Left renal pelvis (tissue), 4 donors: ENCODE data around the gene QSER1. TPM values are rescaled to one million over a fixed set of nuclear protein-coding genes. Genes with fewer than 3 reads are reported as not detected.

Source experiments
- DNase-seq, 4 donors: peaks; one replicate each; pipeline ENCODE4 v3.0.0-alpha.2; 2013; ENCODE audit warnings: low read depth in 4 of 4, low spot score in 3 of 4
- polyA plus RNA-seq, 4 donors: library from polyadenylated mRNA; unstranded; fragments of 120-200 nt; gene quantifications; one replicate each; pipeline ENCODE4 v1.2.1, GENCODE V29; 2013; ENCODE audit not compliant: insufficient read length in 4 of 4

The QSER1 gene
- polyA plus RNA-seq, 4 donors = 41.4 to 50.0 (median 45.4) TPM

DNA sequence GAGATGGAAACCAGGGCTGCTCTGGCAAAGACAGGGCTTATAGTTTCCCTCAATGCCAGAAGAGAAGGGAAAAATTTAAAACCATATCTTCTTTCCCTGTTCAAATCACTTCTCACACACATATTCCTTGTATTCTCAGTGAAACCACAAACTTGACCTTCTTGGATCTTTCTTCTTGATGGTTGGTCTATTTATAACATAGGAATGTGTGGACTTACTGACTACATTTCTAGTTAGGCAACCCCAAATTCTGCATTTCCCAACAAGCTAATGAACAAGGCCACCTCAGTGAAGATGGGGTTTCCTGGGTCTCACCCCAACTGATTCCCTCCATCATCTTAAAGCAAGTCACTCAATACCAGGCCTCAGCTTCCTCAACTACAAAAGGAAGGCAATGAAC, 3.8 kb upstream of the QSER1 start:
- no peak for DNase-seq

DNA sequence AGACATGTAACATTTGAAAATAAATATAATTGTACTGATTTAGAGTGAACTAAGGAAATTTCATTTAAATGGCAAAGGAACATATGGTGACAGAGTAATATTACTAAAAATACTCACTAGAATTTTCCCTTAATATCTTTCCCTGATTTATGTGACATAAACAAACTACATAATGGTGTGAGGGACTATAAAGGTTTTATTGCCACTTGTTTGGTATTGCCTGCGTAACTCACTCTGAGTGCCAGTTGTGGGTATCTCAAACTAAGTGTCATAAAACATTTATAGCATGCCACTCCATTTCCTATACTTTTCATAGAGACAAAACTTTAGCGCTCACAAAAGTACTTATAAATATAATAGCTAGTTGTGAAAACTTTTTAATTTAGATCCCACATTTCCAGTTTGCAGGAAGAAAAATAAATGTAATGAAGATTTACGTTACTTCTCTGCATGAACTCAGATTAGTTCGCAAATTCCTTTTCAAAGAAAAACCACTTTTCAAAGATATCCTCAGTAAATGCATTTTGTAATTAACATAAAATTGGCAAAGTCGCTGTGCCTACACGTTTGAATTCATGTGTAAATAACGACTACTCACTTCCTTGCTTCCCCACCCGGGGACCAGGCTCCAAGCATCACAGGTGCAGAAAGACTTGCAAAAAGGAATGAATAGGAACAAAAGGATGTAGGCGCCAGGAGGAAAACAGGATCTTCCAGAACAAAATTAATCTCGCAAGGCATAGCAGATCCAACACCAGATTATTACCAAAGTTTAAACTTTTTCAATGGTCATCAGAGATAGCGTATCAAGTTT, 1.6 kb upstream of the QSER1 start:
- no peak for DNase-seq

DNA sequence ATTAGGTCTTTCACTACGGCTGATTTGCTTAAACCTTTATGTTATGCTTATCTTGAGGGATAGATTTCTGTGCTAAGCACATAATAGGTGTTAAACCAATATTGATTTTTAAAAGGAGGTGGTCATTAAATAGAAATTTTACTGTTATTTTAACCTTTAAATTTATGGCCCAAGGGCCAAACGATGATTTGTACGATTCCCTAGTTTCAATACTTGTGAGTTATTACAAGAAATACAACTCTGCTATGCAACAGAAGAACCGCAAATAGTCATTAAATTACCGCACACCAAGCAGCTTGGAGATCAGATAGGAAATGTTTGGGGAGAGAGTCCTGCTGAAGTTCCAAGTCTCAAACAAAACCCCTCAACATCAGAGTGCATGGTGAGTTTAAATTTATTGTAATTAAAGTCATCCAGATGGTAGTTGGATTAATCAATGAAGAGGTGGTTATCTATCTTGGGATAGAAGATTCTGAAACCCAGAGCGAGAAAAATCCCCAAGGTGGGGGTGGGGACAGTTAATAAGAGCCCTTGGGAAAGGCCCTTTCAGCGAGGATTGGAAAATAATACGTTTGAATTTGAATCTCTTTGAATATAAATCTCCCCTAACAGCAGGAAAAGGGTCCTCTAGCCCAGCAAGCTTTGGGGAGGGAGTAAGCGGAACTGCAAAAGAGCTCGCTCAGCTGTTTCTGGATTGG, 805 bp upstream of the QSER1 start:
- peak in 1 of 4 donors; percentile 53 for DNase-seq

DNA sequence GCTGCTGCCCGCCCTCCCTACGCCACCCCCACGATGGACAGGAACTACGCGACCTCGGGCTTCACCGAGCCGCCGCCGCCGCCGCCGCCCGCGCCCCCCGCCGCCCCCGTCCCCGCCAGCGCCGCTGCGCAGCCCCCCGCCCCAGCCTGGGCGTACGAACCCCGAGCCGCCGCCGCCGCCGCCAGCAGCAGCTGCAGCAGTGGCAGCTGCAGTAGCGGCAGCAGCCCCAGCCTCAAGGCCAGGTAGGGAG, 407 bp downstream of the QSER1 start:
- no peak for DNase-seq

DNA sequence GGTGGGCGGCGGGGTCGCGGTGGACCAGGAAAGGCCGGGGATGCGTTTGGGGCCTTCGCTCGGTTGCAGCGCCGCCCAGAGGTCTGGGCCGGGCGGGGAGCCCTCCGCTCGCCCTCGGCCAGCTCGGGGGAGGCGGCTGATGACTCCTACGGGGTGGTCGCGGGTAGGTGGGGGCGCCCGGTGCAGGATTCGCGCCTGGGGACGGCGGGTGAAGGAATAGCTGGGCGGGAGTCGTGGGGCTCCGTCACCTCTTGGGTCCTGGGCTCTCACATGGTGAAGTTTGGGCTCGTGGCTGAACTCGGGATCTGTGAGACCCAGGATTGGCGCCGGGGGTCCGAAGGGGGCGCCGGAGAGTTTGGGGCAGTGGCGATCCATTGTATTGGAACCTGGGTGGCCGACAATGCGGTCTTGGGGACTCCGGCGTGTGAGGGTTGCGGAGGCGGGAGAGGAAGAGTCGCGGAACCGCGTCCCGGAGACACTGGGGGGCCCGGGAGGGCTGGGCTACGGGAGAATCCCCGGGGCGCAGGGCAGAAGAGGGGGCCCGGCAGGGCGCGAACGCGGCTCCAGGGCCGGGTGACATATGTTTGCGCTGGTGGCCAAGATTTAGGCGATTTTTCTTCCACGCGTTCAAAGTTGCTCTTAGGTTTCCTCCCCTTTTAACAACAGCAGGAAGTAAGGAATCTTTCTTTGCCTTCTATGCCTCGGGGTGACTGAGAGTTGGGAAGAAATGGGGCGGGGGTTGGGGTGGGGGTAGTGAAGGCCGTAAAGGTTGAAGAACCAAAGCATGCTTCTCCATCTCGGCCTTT, 935 bp downstream of the QSER1 start:
- DNase-seq = peak in 3 of 4 donors; percentile 37 to 51 (median 51)

DNA sequence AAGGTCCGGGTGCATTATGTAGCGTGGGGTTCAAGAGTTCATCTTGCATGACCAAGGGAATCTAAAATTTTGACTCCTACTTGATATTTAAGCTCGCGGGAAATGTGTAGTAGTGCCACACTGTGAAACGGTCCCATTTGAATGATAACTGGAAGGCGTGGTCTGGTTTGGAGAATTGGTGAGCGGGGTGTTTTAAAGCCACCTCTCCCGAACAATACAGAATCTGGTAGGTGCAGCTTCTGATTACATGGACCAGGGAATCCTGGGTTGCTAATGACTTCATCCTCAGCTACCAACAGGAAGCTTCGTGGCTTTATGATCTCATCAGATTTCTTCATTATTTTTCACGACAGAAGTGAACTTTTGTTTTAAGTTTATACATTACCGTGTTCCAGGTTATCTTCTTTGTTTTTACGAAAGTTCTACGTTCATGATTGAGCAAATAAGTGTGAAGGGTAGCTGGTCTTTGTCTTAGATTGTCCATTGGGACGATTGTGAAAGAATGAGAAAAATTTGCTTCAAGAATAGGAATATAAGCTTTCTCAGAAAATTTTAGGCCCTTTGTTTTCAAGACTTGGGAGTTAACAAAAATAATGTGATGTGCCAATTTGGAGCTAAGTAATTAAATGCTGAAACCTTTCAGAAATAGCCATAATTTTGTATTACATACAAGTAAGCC, 1.7 kb downstream of the QSER1 start:
- DNase-seq = peak; percentile 52 to 61 (median 53)

DNA sequence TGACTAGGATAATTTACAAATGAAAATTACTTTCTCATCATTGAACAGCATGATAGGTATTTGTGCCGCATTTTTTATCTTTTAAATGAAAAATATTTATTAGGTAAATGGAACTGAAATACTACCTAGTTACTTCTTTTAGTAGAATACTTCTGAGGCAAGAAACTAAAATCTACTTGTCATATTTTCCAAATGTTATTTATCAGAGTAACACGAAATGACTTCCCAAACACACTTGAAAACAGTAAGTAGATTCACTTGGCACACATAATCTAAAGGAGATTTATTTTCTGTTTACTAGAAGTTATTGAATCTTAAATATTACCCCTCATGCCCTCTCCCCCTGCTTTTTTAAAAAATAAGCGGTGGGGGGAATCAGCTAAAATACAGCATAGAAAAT, 2.3 kb downstream of the QSER1 start:
- no peak for DNase-seq

DNA sequence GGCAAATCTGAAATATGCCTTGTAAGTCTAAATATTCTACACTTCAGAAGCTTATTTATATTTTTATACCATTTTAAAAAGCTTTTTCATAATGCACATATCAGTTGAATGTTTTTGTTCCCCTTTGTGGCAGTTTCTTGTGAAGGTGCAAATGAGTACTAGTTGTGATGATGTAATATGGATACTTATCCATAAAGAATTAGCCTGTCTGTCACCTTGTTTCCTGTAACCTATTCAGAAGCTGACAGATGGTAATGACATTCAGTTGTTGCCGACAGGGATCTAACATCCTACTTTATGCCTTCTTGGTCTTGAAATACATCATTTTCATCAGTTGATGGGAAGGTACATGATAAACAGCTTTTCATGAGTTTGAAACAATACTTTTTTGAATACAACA, 2.9 kb downstream of the QSER1 start:
- no peak for DNase-seq

DNA sequence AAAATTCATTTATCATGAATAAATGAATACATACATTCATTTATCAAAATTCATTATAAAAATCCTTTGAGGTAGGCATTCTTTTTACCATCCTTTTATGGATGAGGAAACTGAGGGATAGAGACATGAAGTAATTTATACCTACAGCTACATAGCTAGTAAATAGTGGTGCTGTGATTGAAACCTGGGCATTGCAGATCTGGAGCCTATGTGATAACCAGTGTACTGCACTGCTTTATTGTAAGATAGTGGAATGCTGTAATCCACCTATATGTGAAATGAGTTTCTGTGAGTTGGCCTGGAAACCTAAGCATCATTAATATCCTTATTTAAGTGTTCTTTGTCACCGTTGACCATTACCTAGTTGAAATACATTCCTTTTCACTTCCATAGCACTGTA, 4.5 kb downstream of the QSER1 start:
- DNase-seq = no peak

DNA sequence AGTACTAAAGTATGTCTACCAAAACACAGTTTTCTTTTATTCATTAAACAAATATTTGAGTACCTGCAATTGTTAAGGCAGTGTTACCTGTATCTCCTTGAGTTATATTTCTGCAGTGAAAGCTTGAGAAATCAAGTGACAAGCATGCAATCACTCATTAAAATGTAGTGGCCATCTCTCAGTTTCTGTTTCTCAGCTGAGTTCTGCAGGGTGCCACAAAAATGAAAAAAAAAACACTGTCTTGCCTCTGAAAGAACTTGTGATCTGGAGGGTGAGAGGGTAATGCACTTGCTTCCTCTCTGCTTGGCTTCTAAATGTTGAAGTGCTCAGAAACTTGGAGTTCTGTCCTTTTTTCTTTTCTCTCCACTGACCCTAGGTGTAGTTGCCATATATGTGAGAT, 6.8 kb downstream of the QSER1 start:
- no peak for DNase-seq

DNA sequence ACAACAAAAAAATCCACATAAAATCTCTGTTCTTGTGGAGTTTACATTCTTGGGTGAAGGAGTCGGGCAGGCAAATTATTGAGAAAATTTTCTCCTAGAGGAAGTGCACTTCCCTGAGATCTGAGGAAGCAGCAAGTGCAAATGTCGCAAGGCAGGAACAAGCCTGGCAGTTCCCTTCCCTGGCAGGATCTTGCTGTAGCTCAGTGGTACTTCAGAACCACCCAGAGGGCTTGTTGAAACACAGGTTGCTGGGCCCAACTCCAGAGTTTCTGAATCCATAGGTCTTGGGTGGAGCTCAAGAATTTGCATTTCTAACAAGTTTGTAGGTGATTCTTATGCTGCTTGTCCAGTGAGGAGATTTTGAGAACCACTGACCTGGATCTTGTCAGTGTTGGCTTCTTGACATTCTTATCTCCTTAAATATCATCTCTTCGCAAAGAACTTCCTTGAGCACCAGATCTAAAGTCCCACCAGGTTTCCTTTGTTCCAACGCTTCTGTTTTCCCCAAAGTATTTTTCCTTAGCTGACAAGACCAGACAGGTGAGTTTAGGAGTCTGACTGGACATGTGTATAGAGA, 9.6 kb downstream of the QSER1 start:
- no peak for DNase-seq

DNA sequence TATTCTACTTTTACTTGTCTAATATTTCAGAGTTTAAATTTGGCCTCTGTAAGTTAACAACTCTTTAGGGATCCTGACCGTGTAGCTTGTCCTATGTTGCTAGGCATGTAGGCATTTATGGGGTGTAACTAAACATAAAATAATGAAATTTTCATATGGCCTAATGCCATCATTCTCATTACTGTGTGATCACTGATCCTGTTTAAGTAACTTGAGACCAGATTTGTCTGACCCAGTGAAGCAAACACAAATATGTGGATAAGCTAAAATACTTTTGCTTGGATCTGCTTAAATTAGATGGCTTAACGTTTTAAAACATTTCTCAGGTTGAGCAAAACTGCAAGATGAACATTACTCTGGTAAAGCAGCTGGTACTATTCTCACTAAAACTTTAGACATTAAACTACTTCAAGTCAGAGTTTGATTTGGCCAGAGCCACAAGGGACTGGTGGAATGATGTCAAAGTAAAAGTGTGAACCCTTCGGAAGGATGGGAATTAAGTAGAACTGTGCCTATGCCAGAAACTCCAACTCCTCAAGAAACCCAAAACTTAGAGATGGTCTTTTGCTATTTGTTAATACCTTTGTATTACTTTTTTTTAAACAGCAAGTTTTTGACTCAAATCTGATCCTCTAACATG, 12.5 kb downstream of the QSER1 start:
- no peak for DNase-seq

DNA sequence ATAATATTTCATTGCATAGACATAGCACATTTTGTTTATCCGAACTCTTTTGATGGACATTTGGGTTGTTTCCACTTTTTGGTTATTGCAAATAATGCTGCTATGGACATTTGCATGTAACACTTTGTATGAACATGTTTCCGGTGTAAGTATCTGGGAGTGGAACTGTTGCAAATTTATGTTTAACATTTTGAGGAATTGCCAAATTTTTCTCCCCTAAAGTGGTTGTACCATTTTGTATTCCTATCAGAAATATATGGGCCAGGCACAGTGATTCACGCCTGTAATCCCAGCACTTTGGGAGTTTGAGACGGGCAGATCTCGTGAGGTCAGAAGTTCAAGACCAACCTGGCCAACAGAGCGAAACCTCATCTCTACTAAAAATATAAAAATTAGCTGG, 16.0 kb downstream of the QSER1 start:
- DNase-seq = no peak

DNA sequence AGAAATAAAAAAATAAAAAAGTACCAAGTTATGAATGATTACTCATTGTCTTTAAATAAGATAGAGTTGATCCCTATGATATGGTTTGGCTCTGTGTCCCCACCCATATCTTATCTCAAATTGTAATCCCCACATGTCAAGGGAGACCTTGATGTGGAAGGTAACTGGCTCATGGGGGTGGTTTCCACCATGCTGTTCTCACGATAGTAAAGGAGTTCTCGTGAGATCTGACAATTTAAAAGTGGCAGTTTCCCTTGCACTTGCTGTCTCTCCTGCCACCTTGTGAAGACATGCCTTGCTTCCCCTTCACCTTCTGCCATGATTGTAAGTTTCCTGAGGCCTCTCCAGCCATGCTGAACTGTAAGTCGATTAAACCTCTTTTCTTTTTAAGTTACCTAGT, 18.8 kb downstream of the QSER1 start:
- DNase-seq = no peak

DNA sequence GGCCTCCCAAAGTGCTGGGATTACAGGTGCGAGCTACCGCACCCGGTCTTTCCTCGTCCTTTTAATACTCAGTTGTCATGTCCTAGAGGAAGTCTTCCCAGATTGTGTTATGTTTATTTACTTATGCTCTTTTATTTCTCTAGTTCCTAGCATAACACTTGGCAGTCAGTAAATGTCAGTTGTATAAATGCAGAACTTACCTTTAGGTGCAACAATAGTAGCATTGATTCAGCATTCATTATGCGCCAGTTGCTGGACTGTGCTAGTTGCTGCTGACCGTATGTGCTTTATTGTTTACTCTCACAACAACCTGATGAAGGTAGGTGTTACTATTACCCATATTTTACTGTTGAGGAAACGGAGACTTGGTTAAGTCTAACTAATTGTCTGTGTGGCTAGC, 20.8 kb downstream of the QSER1 start:
- no peak for DNase-seq

DNA sequence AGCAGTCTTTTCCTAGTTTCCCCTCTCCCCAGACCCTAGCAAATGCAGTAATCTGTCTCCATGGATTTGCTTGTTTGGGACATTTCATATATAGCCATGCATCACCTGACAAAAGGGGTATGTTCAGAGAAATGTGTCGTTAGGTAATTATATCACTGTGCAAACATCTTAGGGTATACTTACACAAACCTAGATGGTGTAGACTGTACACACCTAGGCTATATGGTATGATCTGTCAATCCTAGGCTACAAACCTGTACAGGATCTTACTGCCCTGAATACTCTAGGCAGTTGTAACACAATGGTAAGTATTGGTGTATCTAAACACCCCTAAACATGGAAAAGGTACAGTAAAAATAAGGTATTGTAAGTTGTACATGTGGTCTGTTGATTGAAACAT, 23.8 kb downstream of the QSER1 start:
- DNase-seq = no peak

DNA sequence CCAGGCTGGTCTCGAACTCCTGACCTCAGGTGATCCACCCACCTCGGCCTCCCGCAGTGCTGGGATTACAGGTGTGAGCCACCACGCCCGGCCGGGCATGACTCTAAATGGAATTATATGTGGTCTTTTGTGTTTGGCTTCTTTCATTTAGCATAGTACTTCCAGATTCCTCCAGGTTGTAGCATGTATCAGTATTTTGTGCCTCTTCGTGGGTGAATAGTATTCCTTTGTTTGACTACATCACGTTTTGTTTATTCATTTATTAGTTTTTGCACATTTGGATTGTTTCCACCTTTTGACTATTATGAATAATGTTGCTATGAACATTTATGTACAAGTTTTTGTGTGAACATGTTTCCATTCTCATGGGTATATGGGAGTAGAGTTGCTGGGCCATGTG, 24.4 kb downstream of the QSER1 start:
- DNase-seq = no peak

DNA sequence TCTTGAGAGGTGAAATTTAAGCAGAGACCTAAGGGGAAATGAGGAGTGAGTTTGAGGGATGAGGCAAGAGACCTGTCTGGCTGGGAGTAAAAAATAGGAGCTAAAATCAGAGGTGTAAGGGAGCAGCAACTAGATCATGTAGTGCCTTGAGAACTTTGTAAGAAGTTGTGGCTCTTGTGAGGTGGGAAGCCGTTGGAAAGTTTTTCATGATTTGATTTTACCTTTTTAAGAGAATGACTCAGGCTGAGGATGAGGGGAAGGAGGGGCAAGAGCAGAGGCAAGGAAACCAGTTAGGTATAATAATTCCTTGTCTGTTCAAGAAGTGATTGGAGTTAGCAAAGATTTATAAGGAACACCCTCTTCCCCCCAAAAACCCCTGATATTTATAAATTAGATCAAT, 25.8 kb downstream of the QSER1 start:
- no peak for DNase-seq

DNA sequence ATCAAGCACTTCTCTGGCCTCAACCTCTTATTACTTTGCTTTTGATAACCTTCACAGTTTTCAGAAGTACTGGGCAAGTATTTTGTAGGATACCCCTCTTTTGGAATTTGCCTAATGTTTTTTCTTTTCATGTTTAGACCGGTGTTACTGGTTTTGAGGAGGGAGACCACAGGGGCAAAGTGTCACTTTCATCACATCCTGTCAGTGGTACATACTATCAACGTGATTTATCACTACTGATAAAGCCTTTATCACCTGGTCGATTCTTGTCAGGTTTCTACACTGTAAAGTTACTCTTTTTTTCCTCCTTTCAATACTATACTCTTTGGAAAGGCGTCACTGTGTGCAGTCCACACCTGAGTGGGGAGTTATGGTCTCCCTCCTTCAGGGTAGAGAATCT, 26.7 kb downstream of the QSER1 start:
- no peak for DNase-seq

DNA sequence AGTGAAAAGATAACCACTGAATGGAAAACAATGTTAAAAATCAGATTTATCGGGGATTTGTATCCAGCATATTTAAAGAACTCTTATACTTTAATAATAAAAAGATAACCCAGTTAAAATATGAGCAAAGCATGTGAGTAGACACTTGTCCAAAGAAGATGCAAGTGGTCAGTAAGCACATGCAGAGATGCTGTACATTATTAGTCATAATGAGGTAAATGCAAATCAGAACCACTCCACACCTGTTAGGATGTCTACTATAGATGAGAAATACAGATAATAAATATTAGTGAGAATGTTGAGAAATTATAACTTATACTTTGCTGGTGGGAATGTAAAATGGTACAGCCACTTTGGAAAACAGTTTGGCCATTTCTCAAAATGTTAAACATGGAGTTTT, 28.0 kb downstream of the QSER1 start:
- DNase-seq = no peak
